WTC11 (cell line): ENCODE measurements around the gene DGCR2. TPM values are rescaled to one million over a fixed set of nuclear protein-coding genes. Genes with fewer than 3 reads are reported as not detected.

Source experiments
- ATAC-seq: fragments of 200-7000 bp; cut with Tn5 transposase; 2 replicates; pipeline ENCODE4 v1.10.0; 2021; ENCODE audit warnings: mild to moderate bottlenecking, moderate library complexity
- CTCF ChIA-PET: fragments of 300-600 bp; sonication (Branson Sonifier 250); formaldehyde crosslinking; loops from one replicate; lab custom pipeline; 2021; ENCODE audit warnings: antibody characterized with exemption; lab: Charles Lee
- POLR2A ChIA-PET: fragments of 350-600 bp; sonication (Branson Sonifier 250); formaldehyde crosslinking; loops from one replicate; lab custom pipeline; 2021; ENCODE audit warnings: antibody characterized with exemption; lab: Charles Lee
- DNase-seq: peaks from one replicate; pipeline ENCODE4 v3.0.0; 2021; ENCODE audit warnings: low spot score
- H3K27ac Mint-ChIP-seq: 2 replicates; pipeline ENCODE4 v1.8.0; 2021; ENCODE audit warnings: mixed read lengths
- H3K27me3 Mint-ChIP-seq: 2 replicates; pipeline ENCODE4 v1.8.0; 2021; ENCODE audit warnings: low read depth, mild to moderate bottlenecking, moderate library complexity, mixed read lengths
- H3K36me3 Mint-ChIP-seq: 2 replicates; pipeline ENCODE4 v1.8.0; 2021; ENCODE audit warnings: mixed read lengths
- H3K4me1 Mint-ChIP-seq: 2 replicates; pipeline ENCODE4 v1.8.0; 2022; ENCODE audit warnings: mixed read lengths
- H3K4me3 Mint-ChIP-seq: 2 replicates; pipeline ENCODE4 v1.8.0; 2021; ENCODE audit warnings: mild to moderate bottlenecking, moderate library complexity, mixed read lengths
- H3K9me3 Mint-ChIP-seq: 2 replicates; pipeline ENCODE4 v1.8.0; 2021; ENCODE audit warnings: mixed read lengths
- AFF4 ChIP-seq: sonication (generic); formaldehyde crosslinking; IDR thresholded peaks from 2 replicates; pipeline ENCODE4 v1.8.1; 2023; ENCODE audit warnings: mild to moderate bottlenecking, missing genetic modification reagents, borderline replicate concordance
- ARID4B ChIP-seq: sonication (generic); formaldehyde crosslinking; IDR thresholded peaks from 2 replicates; pipeline ENCODE4 v1.8.0; 2023; ENCODE audit warnings: missing genetic modification reagents, mild to moderate bottlenecking, borderline replicate concordance
- ATF6 ChIP-seq: sonication (generic); formaldehyde crosslinking; IDR thresholded peaks from 2 replicates; pipeline ENCODE4 v1.8.1; 2023; ENCODE audit warnings: mild to moderate bottlenecking, missing genetic modification reagents
- CREM ChIP-seq: sonication (generic); formaldehyde crosslinking; IDR thresholded peaks from 2 replicates; pipeline ENCODE4 v1.8.1; 2022; ENCODE audit warnings: mild to moderate bottlenecking, missing genetic modification reagents, moderate library complexity
- E2F1 ChIP-seq: sonication (generic); formaldehyde crosslinking; IDR thresholded peaks from 2 replicates; pipeline ENCODE4 v1.8.0; 2022; ENCODE audit warnings: mild to moderate bottlenecking, missing genetic modification reagents
- GABPB1 ChIP-seq: sonication (generic); formaldehyde crosslinking; IDR thresholded peaks from 2 replicates; pipeline ENCODE4 v1.8.1; 2023; ENCODE audit warnings: mild to moderate bottlenecking, missing genetic modification reagents
- GRHL2 ChIP-seq: fragments of 250-450 bp; sonication (Bioruptor Pico); IDR thresholded peaks from 2 replicates; pipeline ENCODE4 v1.8.0; 2022; ENCODE audit warnings: mild to moderate bottlenecking, moderate library complexity; ENCODE audit not compliant: insufficient replicate concordance, severe bottlenecking
- IRF2 ChIP-seq: sonication (generic); formaldehyde crosslinking; IDR thresholded peaks from 2 replicates; pipeline ENCODE4 v1.8.0; 2022; ENCODE audit warnings: low read depth, missing genetic modification reagents, borderline replicate concordance
- RORB ChIP-seq: fragments of 250-450 bp; sonication (Bioruptor Pico); IDR thresholded peaks from 2 replicates; pipeline ENCODE4 v1.9.0; 2021; ENCODE audit warnings: mild to moderate bottlenecking
- TEAD4 ChIP-seq: sonication (generic); formaldehyde crosslinking; IDR thresholded peaks from 2 replicates; pipeline ENCODE4 v1.8.0; 2022; ENCODE audit warnings: mild to moderate bottlenecking, missing genetic modification reagents
- USF1 ChIP-seq: sonication (generic); formaldehyde crosslinking; IDR thresholded peaks from 2 replicates; pipeline ENCODE4 v1.8.0; 2022; ENCODE audit warnings: mild to moderate bottlenecking, missing genetic modification reagents
- ZMAT4 ChIP-seq: fragments of 250-450 bp; sonication (Bioruptor Pico); IDR thresholded peaks from 2 replicates; pipeline ENCODE4 v1.9.0; 2021; ENCODE audit warnings: mild to moderate bottlenecking
- ZNF219 ChIP-seq: sonication (generic); formaldehyde crosslinking; IDR thresholded peaks from 2 replicates; pipeline ENCODE4 v1.8.0; 2023; ENCODE audit warnings: missing genetic modification reagents, mild to moderate bottlenecking, borderline replicate concordance
- ZNF425 ChIP-seq: fragments of 250-450 bp; sonication (Bioruptor Pico); conservative IDR thresholded peaks from 2 replicates; pipeline ENCODE4 v1.9.0; 2021; ENCODE audit warnings: mild to moderate bottlenecking
- ZNF512 ChIP-seq: sonication (generic); formaldehyde crosslinking; IDR thresholded peaks from 2 replicates; pipeline ENCODE4 v1.8.1; 2022; ENCODE audit warnings: missing genetic modification reagents, borderline replicate concordance
- ZNF671 ChIP-seq: fragments of 250-450 bp; sonication (Bioruptor Pico); IDR thresholded peaks from 2 replicates; pipeline ENCODE4 v1.8.0; 2021; ENCODE audit warnings: mild to moderate bottlenecking
- total RNA-seq: library from RNA; stranded (reverse); gene quantifications from 3 replicates; pipeline ENCODE4 v1.2.3, GENCODE V29; 2021

The DGCR2 gene
- total RNA-seq, 1 experiment from 2014 or later = 64.2 TPM

- CTCF ChIA-PET = no interaction called here
- Mint-ChIP-seq H3K9me3 (no peaks in the 10 kb centered on the region), H3K4me3 (no peak overlapping the region), H3K27ac (no peak overlapping the region), H3K4me1 (no peaks in the 10 kb centered on the region), H3K27me3 (no peaks in the 10 kb centered on the region), H3K36me3 (peaks cover 33% of the 10 kb centered on the region)
- POLR2A ChIA-PET = no interaction called here
- TF ChIP-seq ARID4B (CRISPR knock-in tag) (no peak), AFF4 (CRISPR knock-in tag) (no peak), RORB (CRISPR knock-in tag) (no peak), ZNF671 (no peak), ZNF512 (CRISPR knock-in tag) (no peak), CREM (CRISPR knock-in tag) (no peak), ZNF425 (CRISPR knock-in tag) (no peak), E2F1 (CRISPR knock-in tag) (no peak), ZNF219 (CRISPR knock-in tag) (no peak), ZMAT4 (CRISPR knock-in tag) (no peak), TEAD4 (no peak), GABPB1 (no peak), GRHL2 (CRISPR knock-in tag) (no peak), ATF6 (CRISPR knock-in tag) (no peak), USF1 (CRISPR knock-in tag) (no peak), IRF2 (CRISPR knock-in tag) (no peak)
- no peak for DNase-seq
- no peak for ATAC-seq
These were observed 64.2 kb downstream of the DGCR2 start for GRCh38 chr22:19057999-19058491.
